ENCODE measurements around the gene ELOF1.

ELOF1 gene

DNA sequence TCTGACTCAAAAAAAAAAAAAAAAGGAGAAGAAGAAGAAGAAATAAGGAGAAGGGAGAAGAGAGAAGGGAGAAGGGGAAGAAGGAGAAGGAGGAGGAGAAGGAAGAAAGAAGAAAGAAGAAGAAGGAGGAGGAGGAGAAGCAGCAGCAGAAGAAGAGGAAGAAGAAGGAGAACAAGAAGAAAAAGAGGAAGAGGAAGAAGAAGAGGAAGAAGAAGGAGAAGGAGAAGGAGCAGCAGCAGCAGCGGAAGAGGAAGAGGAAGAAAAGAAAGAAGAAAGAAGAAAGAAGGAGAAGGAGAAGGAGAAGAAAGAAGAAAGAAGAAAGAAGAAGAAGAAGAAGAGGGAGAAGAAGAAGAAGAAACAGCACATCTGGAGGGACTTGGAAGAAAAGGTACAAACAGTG lies 24.5 kb downstream of the ELOF1 start:
- no peak for DNase-seq

GRCh38 chr19:11530432-11530831 lies 28.6 kb downstream of the ELOF1 start:
- peak; percentile 86 for DNase-seq

DNA sequence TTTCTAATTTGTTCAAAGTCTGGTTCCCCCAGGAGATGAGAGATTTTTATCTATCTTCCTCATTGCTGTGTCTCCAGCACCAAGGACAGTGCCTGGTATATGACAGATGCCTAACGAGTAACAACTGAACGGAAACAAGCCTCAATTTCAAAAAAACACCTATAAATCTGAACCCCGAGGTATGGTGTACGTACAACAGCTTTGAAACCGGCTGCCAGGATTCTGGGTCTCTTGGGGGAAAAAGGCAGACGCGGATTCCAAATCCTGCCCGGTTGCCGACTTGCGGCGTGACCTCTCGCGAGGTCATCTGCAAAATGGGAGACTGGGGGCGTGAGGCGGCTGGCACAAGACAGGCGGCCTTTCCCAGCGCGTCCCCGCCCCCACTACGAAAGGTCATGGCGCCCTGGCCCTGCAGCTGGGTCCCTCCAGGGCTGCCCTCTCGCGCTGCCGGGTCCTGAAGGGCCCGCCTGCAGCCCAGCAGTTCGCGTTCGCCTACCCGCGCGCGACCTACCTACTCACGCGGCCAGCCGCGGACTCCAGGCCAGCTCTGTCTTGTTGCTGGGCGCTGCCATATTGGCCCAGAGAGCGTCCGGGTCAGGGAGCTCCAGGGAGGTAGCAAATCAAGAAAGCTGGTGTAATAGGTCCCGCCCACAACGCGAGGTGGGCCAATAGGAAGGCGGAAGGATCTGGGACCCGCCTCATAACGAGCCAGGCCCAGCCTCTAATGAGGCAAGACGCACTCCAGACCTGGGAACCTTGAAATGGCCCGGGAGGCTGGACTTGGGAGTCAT lies 30.3 kb downstream of the ELOF1 start, which contains the start of gene ECSIT:
ECSIT (minus strand) TSS at position 584 of the 791 bp plus-strand sequence. CDS start 9,964 bp downstream, outside the sequence.
- DNase-seq, result peak; percentile 93

DNA sequence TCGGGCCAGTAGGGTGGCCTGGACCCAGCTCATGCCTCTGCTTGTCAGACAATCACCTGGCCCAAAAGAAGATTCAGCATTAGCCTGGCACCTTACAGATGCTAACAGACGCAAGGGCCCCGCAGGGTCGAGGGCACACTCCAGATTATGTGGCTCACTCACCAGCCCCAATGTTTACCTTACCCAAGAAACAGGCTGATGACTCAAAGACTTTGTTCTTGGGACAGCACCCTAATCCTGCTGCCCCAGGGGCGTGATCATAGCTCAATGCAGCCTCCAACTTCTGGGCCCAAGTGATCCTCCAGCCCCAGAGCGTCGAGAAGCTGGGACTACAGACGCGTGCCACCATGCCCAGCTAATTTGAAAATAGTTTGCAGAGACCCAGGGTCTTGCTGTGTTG lies 39.9 kb downstream of the ELOF1 start:
- DNase-seq, result no peak

DNA sequence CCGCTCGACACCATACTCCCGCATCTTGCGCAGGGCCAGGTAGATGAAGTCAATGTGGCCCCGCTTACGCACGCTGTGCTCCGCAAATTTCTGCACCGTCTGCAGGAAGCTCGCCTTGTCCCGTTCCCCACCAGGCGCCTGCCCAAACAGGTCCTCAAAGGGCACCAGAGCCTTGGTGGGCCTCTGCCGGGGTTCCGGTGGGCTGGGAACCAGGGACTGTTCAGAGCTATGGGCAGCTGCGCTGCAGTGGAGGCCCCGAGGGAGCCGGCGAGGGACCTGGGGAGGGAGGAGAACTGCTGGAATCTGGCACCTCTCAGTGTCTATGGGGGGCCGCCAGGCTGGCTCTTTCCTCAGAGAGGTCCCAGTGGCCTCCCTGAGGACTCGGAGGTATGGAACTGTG lies 45.1 kb downstream of the ELOF1 start:
- no peak for DNase-seq

DNA sequence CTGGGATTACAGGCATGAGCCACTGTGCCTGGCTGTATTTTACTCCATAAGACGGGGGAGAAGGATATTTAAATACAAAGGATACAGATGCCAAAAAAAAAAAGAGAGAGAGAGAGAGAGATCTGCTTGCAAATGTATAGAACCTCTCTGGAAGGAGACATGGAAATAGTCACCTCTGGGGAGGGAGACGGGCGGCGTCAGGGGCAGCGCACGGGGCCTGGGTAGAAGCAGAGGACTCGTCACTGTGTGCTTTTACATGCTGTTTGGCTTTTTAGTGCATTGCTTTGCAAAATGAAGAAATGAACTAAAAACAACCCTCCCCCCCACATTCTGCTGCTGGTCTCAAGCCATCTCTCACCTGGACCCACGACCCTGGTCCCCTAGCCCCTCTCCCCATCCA lies 48.6 kb downstream of the ELOF1 start:
- DNase-seq, result no peak

DNA sequence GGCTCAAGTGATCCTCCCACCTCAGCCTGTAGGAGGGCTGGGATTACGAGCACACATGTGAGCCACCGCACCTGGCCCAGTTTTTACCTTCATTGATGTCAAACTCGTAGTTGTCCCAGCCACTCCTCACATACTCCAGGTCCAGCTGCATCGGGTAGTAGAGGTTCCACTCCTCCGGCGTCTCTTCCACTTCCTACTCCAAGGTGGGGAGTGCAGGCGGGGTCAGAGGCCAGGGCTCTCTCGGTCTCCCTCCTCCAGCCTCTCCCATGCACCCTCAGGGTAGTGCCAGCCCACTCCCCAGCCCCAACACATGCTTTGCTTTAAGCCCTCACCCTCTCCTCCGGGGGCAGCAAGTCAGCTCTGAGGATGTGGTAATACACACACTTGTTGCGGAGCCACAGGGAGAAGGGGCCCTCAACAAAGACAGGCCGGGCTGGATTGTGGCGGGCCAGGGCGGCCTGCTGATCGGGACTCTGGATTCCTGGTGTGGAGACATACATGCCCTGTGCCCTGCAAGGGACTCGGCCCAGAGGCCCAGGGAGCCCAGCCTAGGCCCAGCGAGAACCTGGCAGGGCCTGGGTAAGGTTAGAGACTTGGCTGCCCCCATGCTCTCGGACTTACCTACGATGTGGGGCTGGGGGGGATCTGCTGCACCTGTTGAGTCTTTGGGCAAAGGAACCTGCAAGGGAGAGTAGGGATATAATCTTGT lies 51.5 kb downstream of the ELOF1 start:
- no peak for DNase-seq

- no peak for DNase-seq
These were observed 52.1 kb downstream of the ELOF1 start for GRCh38 chr19:11506967-11507366.

- DNase-seq, result no peak
These were observed 52.9 kb downstream of the ELOF1 start for GRCh38 chr19:11506101-11506555.

GRCh38 chr19:11505504-11506100 lies 53.4 kb downstream of the ELOF1 start, which contains the start of gene ZNF653:
ZNF653 (minus strand) TSS chr19:11505839; CDS start chr19:11505786, 53 bp downstream.
- DNase-seq, result peak; percentile 83

- peak; percentile 85 for DNase-seq
These were observed 54.0 kb downstream of the ELOF1 start for GRCh38 chr19:11505032-11505503.

DNA sequence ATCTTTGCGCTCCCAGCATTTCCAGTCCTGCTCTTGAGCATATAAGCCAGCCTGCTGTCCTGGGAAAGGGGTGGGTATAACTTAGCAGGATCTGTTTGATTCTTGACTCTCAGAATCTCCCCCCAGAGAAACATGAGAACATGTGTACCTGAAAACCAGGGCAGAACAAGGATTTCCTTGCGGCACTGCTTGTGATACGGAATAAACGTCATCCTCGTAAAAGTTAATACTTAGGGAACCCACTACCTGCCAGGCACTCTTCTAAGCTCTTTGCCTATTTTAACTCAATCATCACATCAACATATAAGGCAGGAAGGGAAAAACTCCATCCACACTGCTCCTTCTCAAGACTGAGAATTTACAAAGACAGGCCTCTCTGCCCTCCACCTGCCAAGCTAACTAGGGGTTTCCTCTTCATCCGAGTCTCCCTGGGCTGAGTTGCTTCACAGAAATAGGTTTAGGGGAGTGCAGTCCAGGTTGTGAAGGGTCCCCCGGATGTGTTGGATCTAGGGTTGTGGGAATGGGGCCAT lies 54.5 kb downstream of the ELOF1 start:
- no peak for DNase-seq
